ENCODE data around the gene MOCS1. TPM values are rescaled to one million over a fixed set of nuclear protein-coding genes. Genes with fewer than 3 reads are reported as not detected.
A peak's percentile ranks its signal among the peaks of the same experiment; 100 is the strongest.
"Not testable (repeated sequence)": the region's sequence is repeated elsewhere in the genome, so short reads cannot be mapped to it uniquely, and the experiment has no call there.

The MOCS1 gene
- 10 to 100 TPM in 2 of 8 experiments, 1 to 10 TPM in 6; 2.5 to 27.8 (median 6.5) TPM for total RNA-seq

DNA sequence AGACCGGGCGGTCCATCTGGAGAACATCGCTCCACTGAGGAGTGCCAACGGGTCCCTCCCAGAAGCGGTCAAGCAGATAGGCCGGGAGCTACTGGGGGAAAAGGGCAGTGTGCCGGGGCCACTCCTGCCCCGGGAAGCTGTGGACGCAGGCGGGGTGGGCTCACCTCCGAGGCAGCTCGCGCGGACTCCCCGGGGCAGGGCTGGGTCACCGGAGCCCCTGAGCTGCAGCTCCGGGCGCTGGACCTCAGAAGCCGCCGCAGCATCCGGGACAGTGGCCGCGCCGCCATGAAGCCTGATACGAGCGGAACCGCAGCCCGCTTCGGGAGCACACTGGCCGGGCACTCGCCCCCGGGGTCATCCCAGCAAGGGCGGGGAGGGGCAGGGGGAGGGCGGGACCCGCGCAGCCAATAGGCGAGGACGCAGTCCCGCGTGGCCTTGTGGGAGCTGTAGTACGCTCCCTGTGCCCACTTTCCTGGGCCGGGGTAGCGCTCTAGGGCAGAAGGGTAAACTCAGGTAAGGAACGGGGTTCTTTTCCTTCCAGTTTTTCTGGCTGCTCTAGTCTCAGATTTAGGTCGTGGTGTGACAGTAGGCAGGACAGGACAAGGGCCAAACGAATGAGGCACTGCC is at the start of gene MOCS1:
MOCS1 (minus strand) TSS at position 332 of the 627 bp plus-strand sequence; CDS start at position 287, 45 bp downstream.
- Histone ChIP-seq H3K27ac (no peak within 1 kb of the TSS), H3K4me1 (replicated peaks in 1 of 2) (peaks cover 7 to 15% of the 10 kb centered on the region in 2 donors), H3K4me3 (peak within 1 kb of the TSS; percentile 54 to 85 (median 65))
- 0 to 43% (median 0%) methylated on average over 1 to 12 of the region's 46 CpGs; no CpG with 5 or more reads in 2 of the 10 experiments for WGBS, 10 experiments
- peak; percentile 76 to 98 (median 95) for ATAC-seq (replicated peaks in 6 of 8)
- in situ Hi-C loops (cut with MboI; ENCODE audit: low pct_unique_long_range_greater_than_20kb in 2 of 9, low sequenced_read_pairs in 9 of 9, unreplicated experiment in 9 of 9) = no loop called here

DNA sequence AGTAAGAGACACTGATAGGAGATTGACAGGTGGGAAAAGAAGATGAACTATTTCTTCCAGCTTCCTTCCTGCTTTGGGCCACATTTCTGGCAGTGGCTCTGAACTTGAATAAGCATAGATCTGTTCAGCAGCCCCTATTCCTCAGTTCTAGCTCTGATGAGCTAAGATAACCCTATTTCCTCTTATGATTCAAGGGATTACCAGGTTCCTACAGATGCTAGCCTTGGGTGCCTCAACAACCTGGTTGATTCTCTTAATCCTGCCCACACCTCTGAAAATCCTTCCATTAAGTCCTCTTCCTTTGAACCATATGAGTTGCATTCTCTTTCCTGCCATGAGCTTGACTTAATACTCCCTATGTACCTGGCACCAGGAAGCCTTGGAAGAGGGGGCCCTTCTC is 49.8 kb upstream of the MOCS1 start:
- Histone ChIP-seq H3K4me1 (replicated peaks in 1 of 2) (no peaks in the 10 kb centered on the region), H3K27ac (no peak overlapping the region), H3K4me3 (no peak overlapping the region)
- no peak for ATAC-seq (replicated peaks in 6 of 8)
- in situ Hi-C loops (cut with MboI; ENCODE audit: low pct_unique_long_range_greater_than_20kb in 2 of 9, low sequenced_read_pairs in 9 of 9, unreplicated experiment in 9 of 9) = loop anchor here in 6 of 9 experiments (10.0 to 25.0 kb wide), 6 partner anchors 328 to 1053 kb away; partner anchors contain the start of genes TSPO2 (in 2 of the 6), UNC5CL (in 2 of the 6) and LRFN2 (in 1 of the 6)

GRCh38 chr6:39983193-39983592 is 48.9 kb upstream of the MOCS1 start:
- Histone ChIP-seq H3K4me1 (replicated peaks in 1 of 2) (no peaks in the 10 kb centered on the region), H3K27ac (no peak overlapping the region), H3K4me3 (no peak overlapping the region)
- in situ Hi-C loops (cut with MboI; ENCODE audit: low pct_unique_long_range_greater_than_20kb in 2 of 9, low sequenced_read_pairs in 9 of 9, unreplicated experiment in 9 of 9) = loop anchor here in 6 of 9 experiments (10.0 to 25.0 kb wide), 6 partner anchors 329 to 1054 kb away; partner anchors contain the start of genes TSPO2 (in 2 of the 6), UNC5CL (in 2 of the 6) and LRFN2 (in 1 of the 6)
- no peak for ATAC-seq (replicated peaks in 6 of 8)

- no peak for ATAC-seq (replicated peaks in 6 of 8)
- H3K4me1 ChIP-seq (replicated peaks in 1 of 2) = no peaks in the 10 kb centered on the region
- in situ Hi-C loops (cut with MboI; ENCODE audit: low pct_unique_long_range_greater_than_20kb in 2 of 9, low sequenced_read_pairs in 9 of 9, unreplicated experiment in 9 of 9) = loop anchor here in 6 of 9 experiments (10.0 to 25.0 kb wide), 6 partner anchors 330 to 1055 kb away; partner anchors contain the start of genes TSPO2 (in 2 of the 6), UNC5CL (in 2 of the 6) and LRFN2 (in 1 of the 6)
- H3K27ac ChIP-seq = no peak overlapping the region
- no peak overlapping the region for H3K4me3 ChIP-seq
These were observed 48.5 kb upstream of the MOCS1 start for GRCh38 chr6:39982720-39983119.

DNA sequence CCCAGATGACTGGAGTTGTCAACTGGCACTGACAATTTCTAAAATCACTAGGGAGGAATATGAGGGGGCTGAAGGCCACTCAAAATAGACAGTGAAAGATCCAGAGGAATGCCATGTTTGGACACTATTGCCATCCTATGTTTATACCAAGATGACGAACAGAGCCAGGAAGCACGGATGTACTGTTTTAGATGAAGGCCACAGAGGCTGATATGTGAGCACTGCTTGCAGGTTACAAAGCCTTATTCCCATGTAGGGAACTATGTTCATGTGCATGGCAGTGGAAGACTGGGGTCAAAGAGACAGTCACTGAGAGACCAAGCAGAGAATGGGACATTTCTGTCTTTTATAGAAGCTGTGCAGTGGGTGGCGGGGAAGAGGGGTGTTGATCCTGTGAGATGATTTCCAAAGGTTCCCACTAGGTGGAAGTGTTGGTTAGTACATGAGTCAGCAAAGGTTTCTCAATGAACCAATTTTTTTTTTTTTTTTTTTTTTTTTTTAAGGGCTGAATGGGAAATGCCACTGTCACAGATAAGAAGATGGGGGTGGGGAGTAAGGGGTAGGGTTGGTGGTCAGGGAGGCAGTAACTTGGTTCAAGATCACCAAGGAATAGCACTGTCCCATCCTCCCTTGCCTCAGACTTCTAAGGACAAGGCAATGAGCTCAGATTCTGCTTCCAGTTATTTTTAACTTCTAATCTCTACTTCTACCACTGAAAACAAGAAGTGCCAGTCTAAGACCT is 46.7 kb upstream of the MOCS1 start:
- peak; percentile 72 to 87 (median 76) for ATAC-seq (replicated peaks in 6 of 8)
- Histone ChIP-seq H3K27ac (no peak overlapping the region), H3K4me3 (no peak overlapping the region), H3K4me1 (replicated peaks in 1 of 2) (no peaks in the 10 kb centered on the region)
- in situ Hi-C loops (cut with MboI; ENCODE audit: low pct_unique_long_range_greater_than_20kb in 2 of 9, low sequenced_read_pairs in 9 of 9, unreplicated experiment in 9 of 9) = loop anchor here in 6 of 9 experiments (10.0 to 25.0 kb wide), 6 partner anchors 331 to 1056 kb away; partner anchors contain the start of genes TSPO2 (in 2 of the 6), UNC5CL (in 2 of the 6) and LRFN2 (in 1 of the 6)
- 0 to 100% (median 82%) methylated on average over 1 to 3 of the region's 3 CpGs; no CpG with 5 or more reads in 1 of the 10 experiments for WGBS, 10 experiments

DNA sequence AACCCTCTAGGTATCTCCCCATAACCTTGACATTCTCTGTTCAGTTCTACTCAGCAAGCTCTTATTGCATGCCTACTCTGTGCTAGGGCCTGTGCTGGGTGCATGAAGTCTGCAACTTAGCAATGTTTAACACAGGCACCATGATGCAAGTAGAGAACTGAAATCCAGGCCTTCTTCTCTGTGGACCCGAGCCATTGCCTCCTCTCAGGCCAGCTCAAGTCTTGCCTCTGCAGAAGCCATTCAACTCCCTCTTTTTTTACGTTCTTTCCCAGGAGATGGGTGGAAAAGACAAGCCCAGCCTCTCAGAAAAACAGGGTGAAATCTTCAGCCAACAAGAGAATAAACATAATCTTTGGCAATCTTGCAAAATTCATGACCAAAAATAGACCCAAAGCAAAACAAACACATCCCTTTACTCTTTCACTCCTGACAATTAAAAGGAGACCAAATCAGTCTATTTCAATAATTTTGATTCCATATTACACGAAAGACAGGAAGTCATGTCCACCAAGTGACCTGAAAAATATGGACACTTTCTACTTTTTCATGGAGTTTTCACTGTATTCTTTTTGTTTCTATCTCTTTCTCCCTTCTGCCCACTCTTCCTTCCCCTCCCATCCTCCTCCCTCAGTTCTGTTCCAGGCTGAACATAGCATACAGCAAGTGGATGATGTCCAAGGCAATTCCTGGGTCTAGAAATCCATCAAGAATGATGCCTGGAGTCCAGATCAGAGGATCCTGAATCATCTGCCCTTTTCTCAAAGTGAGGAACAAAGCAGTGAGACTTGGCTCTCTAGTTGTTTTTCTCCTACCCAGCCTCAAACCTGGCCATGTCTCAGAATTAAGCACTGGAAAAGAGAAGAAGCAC is 45.4 kb upstream of the MOCS1 start:
- no peak overlapping the region for H3K4me3 ChIP-seq
- in situ Hi-C loops (cut with MboI; ENCODE audit: low pct_unique_long_range_greater_than_20kb in 2 of 9, low sequenced_read_pairs in 9 of 9, unreplicated experiment in 9 of 9) = loop anchor here in 6 of 9 experiments (10.0 to 25.0 kb wide), 6 partner anchors 333 to 1058 kb away; partner anchors contain the start of genes TSPO2 (in 2 of the 6), UNC5CL (in 2 of the 6) and LRFN2 (in 1 of the 6)
- no peak overlapping the region for H3K27ac ChIP-seq
- no peak for ATAC-seq (replicated peaks in 6 of 8)
- 0 to 86% (median 36%) methylated on average over 1 to 3 of the region's 3 CpGs for WGBS, 10 experiments
- H3K4me1 ChIP-seq (replicated peaks in 1 of 2) = no peaks in the 10 kb centered on the region

DNA sequence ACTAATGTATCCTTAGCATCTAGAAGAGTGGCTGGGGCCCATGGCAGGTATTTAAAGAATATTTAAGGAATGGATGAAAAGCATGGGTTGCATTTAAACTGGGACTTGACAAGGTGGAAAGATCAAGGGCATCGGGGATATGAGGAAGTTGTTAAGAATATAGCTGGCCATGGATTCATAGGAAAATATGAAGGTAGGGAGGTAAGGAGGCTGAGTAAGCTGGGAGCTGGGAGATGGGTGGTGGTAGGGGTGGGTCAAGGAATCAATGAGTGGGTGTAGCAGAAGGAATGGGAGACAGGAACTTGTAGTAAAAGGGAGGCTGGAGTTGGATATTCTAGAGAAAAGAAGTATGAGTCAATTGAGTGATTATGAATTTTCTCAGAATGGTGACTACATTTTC is 44.0 kb upstream of the MOCS1 start:
- Histone ChIP-seq H3K4me1 (replicated peaks in 1 of 2) (no peaks in the 10 kb centered on the region), H3K4me3 (no peak overlapping the region), H3K27ac (no peak overlapping the region)
- in situ Hi-C loops (cut with MboI; ENCODE audit: low pct_unique_long_range_greater_than_20kb in 2 of 9, low sequenced_read_pairs in 9 of 9, unreplicated experiment in 9 of 9) = loop anchor here in 5 of 9 experiments (25.0 kb wide), 4 partner anchors 334 to 1059 kb away; partner anchors contain the start of genes TSPO2 (in 2 of the 5), UNC5CL (in 2 of the 5) and LRFN2 (in 1 of the 5)
- 67 to 100% (median 83%) methylated on average over 1 of the region's 1 CpG; no CpG with 5 or more reads in 1 of the 10 experiments for WGBS, 10 experiments
- ATAC-seq (replicated peaks in 6 of 8) = no peak

- no peaks in the 10 kb centered on the region for H3K4me1 ChIP-seq (replicated peaks in 1 of 2)
- 6 to 71% (median 64%) methylated on average over 1 to 3 of the region's 3 CpGs; no CpG with 5 or more reads in 3 of the 10 experiments for WGBS, 10 experiments
- no peak for ATAC-seq (replicated peaks in 6 of 8)
- no peak overlapping the region for H3K27ac ChIP-seq
- H3K4me3 ChIP-seq = no peak overlapping the region
- in situ Hi-C loops (cut with MboI; ENCODE audit: low pct_unique_long_range_greater_than_20kb in 2 of 9, low sequenced_read_pairs in 9 of 9, unreplicated experiment in 9 of 9) = no loop called here
These were observed 39.4 kb upstream of the MOCS1 start for GRCh38 chr6:39973661-39974060.

- H3K27ac ChIP-seq; ATAC-seq (replicated peaks in 6 of 8); H3K4me1 ChIP-seq (replicated peaks in 1 of 2); in situ Hi-C loops (cut with MboI; ENCODE audit: low pct_unique_long_range_greater_than_20kb in 2 of 9, low sequenced_read_pairs in 9 of 9, unreplicated experiment in 9 of 9); H3K4me3 ChIP-seq: not testable (repeated sequence)
- 0 to 88% (median 68%) methylated on average over 1 of the region's 1 CpG; no CpG with 5 or more reads in 4 of the 10 experiments for WGBS, 10 experiments
These were observed 38.5 kb upstream of the MOCS1 start for GRCh38 chr6:39972717-39973116.

- 62 to 100% (median 74%) methylated on average over 1 to 5 of the region's 5 CpGs; no CpG with 5 or more reads in 1 of the 10 experiments for WGBS, 10 experiments
- H3K4me1 ChIP-seq (replicated peaks in 1 of 2); in situ Hi-C loops (cut with MboI; ENCODE audit: low pct_unique_long_range_greater_than_20kb in 2 of 9, low sequenced_read_pairs in 9 of 9, unreplicated experiment in 9 of 9); H3K27ac ChIP-seq; ATAC-seq (replicated peaks in 6 of 8); H3K4me3 ChIP-seq: not testable (repeated sequence)
These were observed 36.9 kb upstream of the MOCS1 start for GRCh38 chr6:39971131-39971530.

- H3K4me1 ChIP-seq (replicated peaks in 1 of 2) = no peaks in the 10 kb centered on the region
- in situ Hi-C loops (cut with MboI; ENCODE audit: low pct_unique_long_range_greater_than_20kb in 2 of 9, low sequenced_read_pairs in 9 of 9, unreplicated experiment in 9 of 9) = no loop called here
- H3K4me3 ChIP-seq = no peak overlapping the region
- no peak overlapping the region for H3K27ac ChIP-seq
- WGBS, 10 experiments = 60 to 100% (median 93%) methylated on average over 1 to 2 of the region's 2 CpGs; no CpG with 5 or more reads in 2 of the 10 experiments
- ATAC-seq (replicated peaks in 6 of 8) = no peak
These were observed 31.5 kb upstream of the MOCS1 start for GRCh38 chr6:39965751-39966150.

GRCh38 chr6:39964530-39964929 is 30.3 kb upstream of the MOCS1 start:
- in situ Hi-C loops (cut with MboI; ENCODE audit: low pct_unique_long_range_greater_than_20kb in 2 of 9, low sequenced_read_pairs in 9 of 9, unreplicated experiment in 9 of 9) = no loop called here
- Histone ChIP-seq H3K4me3 (no peak overlapping the region), H3K4me1 (replicated peaks in 1 of 2) (no peaks in the 10 kb centered on the region), H3K27ac (no peak overlapping the region)
- no peak for ATAC-seq (replicated peaks in 6 of 8)
- WGBS, 10 experiments = 50 to 96% (median 71%) methylated on average over 1 to 2 of the region's 2 CpGs

Data from motor neuron (in vitro differentiated cells).